GM15510 (cell line): ENCODE data around the gene ARMC7.
A peak's percentile ranks its signal among the peaks of the same experiment; 100 is the strongest.

Experiments used
- POLR2A ChIP-seq: IDR thresholded peaks from 3 replicates; pipeline ENCODE4 v1.6.1; 2011; ENCODE audit warnings: borderline replicate concordance; ENCODE audit not compliant: insufficient read length; ENCODE audit errors: extremely low read depth

ARMC7 gene

DNA sequence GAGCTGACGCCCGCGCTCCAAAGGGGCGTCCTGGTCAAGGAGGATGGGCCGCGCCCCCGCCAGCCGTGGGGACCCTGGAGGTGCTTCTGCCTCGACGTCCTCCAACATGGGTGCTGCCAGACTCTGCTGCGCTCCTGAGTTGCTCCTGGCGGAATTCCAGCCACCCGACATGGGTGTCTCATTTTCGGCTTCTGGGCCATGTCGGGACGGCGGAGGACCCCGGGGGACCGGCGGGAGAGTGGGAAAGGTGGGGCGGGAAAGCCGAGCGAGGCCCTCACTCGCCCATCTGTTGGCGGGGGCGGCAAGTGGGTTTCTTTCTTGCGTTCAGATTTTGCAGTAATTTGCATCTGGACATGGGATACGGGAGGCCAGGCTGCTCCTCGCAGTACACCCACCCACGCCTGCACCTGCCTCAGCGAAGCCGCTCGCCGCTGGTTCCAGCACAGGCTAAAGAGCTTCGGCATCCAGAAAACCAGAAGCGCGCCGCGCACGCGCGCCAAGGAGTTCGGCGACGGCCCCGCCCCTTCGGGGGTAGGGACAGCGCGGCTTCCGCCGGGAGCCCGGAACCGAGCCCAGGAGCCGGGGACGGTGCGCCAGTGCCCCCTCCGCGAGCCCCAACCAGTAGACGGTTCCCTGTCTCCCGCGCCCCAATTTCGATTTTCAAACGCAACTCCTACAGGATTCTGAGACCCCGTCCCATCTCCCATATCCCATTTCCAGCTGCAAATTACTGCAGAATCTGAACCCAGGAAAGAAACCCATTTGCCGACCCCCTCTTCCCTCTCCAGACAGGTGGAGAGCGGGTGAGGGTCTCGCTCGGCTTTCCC lies at the start of gene ARMC7:
ARMC7 (plus strand) TSS at position 563 of the 827 bp plus-strand sequence. CDS start 320 bp downstream, outside the sequence.
- peak; percentile 93 for TF ChIP-seq POLR2A

DNA sequence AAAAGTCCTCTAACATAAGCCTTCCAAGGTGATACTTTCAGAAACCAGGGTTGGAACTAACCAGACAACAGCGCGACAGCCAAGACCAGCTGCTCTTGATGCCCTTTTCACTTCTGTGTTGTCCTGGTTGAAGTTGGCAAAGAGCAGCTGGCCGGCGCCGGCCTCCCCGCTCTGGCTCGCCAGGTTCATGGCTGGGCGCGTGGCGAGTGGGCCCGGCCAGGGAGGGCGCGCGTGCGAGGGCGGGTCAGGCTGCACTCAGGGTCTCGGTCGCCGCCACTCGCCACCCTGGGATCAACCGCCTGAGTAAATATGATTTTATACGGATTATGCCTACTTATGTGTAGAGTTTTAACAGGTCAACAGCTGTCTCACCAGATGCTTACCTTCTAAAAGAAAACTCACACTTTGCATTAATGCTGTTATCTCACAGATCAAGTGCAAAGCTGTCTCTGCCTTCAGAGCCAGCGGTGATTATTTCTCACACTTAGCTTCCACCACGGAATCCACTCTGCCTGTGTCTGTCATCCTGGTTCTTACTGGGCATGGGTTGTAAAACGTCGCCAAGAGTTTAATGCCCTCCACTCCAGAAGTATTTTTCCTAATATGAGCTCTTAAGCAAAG lies 49.2 kb upstream of the ARMC7 start:
- TF ChIP-seq POLR2A = no peak

DNA sequence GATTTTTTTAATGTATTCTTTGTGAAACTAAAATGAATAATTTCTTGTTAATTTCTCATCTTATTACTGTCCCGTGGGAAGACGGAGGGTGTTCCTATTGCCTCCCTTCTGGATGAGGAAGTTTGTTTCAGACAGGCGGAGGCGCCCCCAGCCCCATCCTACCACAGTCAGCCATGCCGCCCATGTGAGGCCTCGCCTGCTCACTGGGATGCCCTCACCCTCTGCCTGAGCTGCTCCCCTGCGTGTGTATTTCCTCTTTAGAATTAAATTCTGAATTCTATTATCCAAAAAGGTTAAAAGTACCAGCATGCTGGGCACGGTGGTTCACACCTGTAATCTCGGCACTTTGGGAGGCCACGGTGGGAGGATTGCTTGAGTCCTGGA lies 48.7 kb upstream of the ARMC7 start:
- TF ChIP-seq POLR2A = no peak

DNA sequence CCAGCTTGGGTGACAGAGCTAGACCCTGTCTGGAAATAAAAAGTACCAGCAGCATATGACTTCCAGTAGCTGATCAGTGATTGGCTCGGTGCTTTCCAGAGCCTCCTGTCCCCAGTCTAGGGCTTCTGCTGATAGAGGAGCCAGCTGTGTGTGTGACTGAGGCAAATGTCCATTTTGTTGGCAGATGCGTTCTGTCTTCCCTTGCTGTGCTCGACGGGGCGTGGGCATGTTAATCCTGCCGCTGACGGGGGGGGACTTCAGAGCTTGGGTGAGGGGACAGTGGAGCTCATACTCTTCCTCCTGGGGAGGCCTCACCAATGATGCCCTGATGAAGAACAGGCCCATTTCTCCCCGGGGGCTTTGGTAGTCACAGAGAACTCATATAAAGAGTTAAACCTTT lies 48.2 kb upstream of the ARMC7 start:
- no peak for TF ChIP-seq POLR2A

DNA sequence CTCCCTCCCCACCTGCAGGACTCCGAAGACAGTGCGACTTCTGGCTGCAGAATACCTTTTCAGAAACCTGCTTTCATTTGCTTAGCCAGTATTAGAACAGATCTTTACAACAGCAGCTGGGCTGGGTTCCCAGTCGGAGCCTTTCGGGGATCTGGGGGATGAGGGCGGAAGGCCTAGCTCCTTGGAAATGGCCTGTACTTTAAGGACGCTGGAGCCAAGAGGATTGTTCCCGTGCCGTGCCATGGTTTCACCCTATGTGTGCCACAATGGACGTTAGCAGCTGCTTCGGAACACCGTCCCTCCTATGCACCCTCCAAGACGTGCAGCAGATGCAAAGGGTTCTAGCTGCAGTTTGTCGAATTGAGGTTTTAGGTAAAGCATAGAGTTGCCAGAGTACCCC lies 46.6 kb upstream of the ARMC7 start:
- TF ChIP-seq POLR2A = no peak

DNA sequence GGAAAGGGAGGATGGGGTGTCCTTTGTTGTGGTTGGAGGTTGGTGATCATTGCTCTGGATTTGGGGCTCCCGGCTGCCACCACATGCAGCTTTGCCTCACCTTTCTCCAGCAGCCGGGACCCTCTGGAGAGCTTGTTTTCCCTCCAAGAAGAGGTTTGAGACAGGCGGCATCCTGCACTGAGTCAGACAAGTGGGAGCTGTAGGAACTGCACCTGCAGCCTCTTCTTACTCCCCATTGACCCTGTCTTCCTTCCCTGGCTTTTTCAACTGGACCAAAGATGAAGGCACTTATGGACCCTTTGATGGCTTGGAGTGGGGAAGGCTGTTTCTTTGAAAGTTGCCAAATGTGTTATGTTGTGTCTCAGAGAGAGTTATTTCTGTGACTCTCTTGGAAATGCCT lies 46.1 kb upstream of the ARMC7 start:
- TF ChIP-seq POLR2A = no peak

DNA sequence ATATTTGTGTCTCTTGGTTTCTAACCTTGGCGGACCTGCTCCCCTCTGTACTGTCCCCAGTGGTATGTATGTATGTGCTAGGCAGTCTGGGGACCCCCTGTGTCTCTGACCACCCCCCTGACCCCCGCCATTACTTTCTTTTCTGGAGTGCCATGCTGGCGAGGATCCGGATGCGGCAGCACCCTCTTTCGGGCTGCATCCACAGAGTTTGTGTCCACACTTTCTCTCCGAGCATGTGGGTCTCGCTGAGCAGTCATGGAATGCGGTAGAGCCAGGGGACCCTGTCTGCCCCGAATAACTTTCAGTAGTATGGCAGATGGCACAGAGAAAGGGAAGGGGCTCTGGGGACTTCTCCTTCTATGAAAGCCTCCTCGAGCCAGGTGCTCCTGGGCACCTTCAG lies 45.7 kb upstream of the ARMC7 start:
- no peak for TF ChIP-seq POLR2A

DNA sequence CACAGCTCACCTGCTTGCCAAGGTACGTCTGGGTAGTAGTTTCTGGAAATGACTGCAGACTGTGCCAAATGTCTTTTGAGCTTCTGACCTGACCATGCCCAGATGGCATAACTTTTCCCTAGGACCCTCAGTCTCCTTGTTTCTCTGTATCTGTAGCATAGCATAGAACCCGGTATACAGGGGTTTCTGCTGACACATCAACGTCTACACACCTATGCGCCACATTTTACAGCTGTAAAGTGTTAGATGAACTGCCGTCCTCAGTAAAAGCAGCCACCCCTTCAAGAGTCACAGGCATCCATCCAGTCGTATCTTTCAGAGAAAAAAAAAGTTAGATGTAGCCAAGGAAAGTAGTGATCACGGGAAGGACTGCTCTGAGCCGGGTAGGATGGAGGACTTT lies 45.3 kb upstream of the ARMC7 start:
- TF ChIP-seq POLR2A = no peak

DNA sequence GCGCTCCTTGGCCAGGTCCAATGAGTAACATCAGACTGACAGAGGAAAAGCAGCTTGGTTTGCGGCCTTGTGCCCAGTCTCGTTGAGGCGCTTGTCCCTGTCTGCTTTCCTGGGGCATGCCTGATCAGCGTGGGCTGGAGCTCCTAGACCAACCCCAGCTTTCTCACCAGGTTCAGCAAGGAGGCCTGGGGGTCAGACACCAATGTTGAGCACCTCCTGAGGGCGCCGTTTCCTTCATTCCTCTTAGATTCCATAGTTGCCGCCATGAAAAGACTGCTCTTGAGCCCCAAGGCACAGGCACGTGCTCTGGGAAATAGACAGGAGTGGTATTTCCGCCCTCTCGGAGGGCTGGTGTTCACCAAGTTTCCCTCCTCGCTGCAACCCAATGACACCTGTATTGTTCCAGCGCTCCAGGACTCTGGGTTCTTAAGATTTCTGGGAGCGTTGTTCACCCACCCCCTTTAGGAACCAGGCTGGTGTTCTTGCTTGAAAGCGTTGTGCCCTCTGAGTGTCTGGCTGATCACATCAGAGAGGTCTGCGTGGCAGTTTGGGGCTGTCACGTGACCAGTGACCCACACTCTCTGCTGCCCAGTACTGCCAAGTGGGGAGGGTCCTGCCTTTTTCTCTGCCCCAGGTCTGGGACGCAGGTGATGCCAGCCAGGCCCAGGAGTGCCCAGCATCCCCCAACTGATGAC lies 44.8 kb upstream of the ARMC7 start:
- TF ChIP-seq POLR2A = no peak

DNA sequence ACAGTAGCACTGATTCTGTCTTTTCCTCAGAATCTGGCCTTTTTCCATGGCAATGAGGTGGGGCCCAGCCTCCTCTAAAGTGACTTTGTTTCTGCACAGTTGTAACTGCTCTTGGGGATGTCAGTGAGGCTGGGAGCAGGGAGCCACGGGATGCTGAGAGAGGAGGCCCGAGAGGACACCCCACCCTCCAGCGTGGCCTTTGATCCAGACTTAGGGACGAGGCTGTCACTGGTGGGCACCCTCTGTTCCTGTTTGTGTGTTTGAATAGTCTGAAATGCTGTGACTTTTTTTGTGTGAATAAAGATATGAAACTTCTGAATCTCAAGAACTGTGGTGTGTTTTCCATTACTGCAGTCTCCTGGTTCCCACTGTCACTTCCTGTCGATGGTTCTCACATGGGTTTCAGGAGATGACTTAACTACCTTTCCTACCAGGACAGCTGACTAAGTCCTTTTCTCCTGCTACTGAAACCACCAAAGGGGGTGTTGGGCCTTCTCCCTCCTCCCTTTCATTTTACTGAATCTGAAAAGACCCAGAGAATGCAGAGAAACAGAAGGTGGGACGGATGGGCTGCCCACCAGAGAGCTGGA lies 44.1 kb upstream of the ARMC7 start:
- TF ChIP-seq POLR2A = no peak

DNA sequence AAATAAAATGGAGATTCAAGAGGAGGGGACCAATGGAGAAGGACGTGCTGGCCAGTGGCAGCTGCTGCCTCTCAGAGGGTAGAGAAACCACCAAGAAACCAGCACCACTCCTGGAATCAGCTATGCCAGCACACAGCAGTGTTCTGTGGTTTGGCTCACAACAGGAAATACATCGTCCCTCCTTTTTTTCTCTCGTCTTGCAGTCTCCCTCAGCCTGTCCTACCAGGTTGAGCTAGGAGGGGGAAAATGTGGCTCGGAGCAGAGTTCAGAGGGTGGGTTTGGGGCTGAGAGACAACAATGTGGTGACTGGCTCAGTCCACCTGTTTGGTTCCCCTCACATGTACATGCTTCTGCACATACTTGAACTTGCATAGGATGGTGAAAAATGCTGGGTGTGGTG lies 41.9 kb upstream of the ARMC7 start:
- no peak for TF ChIP-seq POLR2A

DNA sequence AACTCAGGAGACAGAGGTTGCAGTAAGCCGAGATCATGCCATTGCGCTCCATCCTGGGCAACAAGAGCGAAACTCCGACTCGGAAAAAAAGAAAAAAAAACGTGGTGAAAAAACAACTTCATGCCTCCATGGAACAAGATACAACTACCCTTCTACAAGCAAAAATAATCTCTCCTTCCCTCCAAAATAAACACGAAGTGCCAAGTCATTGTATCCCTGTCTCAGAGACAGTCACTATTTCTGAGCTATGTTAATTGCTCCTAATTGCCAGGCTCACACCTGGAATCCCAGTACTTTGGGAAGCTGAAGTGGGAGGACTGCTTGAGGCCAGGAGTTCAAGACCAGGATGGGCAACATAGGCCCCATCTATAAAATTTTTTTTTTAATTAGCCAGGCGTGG lies 41.0 kb upstream of the ARMC7 start:
- TF ChIP-seq POLR2A = no peak

DNA sequence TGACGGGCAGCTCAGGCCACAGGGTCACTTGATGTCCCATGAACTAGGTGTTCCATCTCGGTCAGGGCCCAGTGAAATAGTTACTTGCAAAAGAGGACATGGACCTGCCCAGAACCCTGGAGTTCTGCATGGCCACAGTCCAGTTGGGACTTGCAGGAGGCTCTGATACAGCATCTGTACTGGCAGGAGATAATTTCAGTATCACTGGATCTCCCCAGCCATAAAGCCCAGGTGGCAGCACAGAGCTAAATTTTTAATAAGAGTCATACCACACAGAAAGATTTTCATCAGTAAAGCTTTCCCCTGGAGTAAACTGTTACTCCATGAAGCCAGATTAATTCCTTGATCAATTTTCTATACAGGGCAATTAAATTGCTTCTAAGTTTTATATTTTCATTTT lies 40.0 kb upstream of the ARMC7 start:
- TF ChIP-seq POLR2A = no peak

DNA sequence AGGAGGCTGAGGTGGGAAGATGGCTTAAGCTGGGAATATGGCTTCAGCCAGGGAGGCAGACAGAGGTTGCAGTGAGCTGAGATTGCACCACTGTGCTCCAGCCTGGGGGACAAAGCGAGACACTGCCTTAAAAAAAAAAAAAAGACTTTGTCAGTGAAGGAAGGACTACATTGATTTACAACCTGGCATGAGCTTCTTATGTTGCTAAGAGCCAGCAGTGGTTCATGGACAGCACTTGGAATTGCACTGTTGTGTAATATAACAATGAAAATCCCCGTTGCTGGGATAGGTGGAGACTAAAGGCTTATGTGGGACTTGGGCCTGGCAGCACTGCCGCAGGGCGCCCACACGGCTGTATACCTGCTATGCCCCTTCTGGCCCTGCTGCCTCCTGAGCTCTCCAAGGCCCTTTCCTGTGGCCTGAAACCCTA lies 36.1 kb upstream of the ARMC7 start:
- no peak for TF ChIP-seq POLR2A

DNA sequence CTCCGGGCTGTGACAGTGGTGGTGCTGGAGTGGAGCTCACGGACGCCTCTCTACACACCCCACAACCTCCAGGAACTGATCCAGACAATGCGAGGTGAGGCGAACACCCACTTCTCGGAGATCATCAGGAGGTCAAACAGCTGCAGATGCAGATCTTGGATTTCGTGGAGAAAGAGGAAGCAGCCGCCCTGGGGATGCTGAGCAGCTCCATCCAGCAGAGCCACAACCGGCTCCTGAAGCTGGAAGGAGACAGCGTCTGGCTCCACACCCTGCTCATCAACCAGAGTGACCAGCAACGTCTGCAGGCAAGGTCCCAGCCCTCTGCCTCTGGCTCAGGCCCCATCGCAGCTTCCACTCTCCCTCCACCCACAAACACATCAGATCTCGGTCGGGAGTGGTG lies 35.2 kb upstream of the ARMC7 start:
- no peak for TF ChIP-seq POLR2A
